Neuron (in vitro differentiated cells): ENCODE data around the gene TRAPPC3L.

Experiments
- H2AFZ ChIP-seq: one replicate; pipeline ENCODE4 v1.6.1; 2013; ENCODE audit warnings: low read depth, mild to moderate bottlenecking, inconsistent platforms, low read length, moderate library complexity
- H3K27me3 ChIP-seq: one replicate; pipeline ENCODE4 v1.6.1; 2013; ENCODE audit warnings: low read length; ENCODE audit not compliant: insufficient read depth
- H3K36me3 ChIP-seq: one replicate; pipeline ENCODE4 v1.6.1; 2013; ENCODE audit warnings: low read length; ENCODE audit not compliant: insufficient read depth
- H3K4me1 ChIP-seq: one replicate; pipeline ENCODE4 v1.6.1; 2013; ENCODE audit warnings: low read length; ENCODE audit not compliant: insufficient read depth
- H3K4me3 ChIP-seq: 2 replicates; pipeline ENCODE4 v1.5.1; 2013; ENCODE audit warnings: mild to moderate bottlenecking, low read length, moderate library complexity
- H3K9me3 ChIP-seq: one replicate; pipeline ENCODE4 v1.6.1; 2013; ENCODE audit warnings: low read length

TRAPPC3L gene

GRCh38 chr6:116547358-116547757 lies 1.9 kb upstream of the TRAPPC3L start:
- Histone ChIP-seq H3K4me3 (no peak overlapping the region), H2AFZ (no peak overlapping the region), H3K9me3 (no peaks in the 10 kb centered on the region), H3K4me1 (no peaks in the 10 kb centered on the region), H3K27me3 (no peaks in the 10 kb centered on the region), H3K36me3 (no peaks in the 10 kb centered on the region)

GRCh38 chr6:116543149-116543548 lies 2.3 kb downstream of the TRAPPC3L start:
- no peak overlapping the region for H3K4me3 ChIP-seq
- H3K4me1 ChIP-seq = no peaks in the 10 kb centered on the region
- H3K9me3 ChIP-seq = no peaks in the 10 kb centered on the region
- H3K27me3 ChIP-seq = no peaks in the 10 kb centered on the region
- no peak overlapping the region for H2AFZ ChIP-seq
- no peaks in the 10 kb centered on the region for H3K36me3 ChIP-seq

GRCh38 chr6:116542426-116542825 lies 3.1 kb downstream of the TRAPPC3L start:
- Histone ChIP-seq H3K27me3 (no peaks in the 10 kb centered on the region), H3K4me1 (no peaks in the 10 kb centered on the region), H3K9me3 (no peaks in the 10 kb centered on the region), H3K4me3 (no peak overlapping the region), H2AFZ (no peak overlapping the region), H3K36me3 (no peaks in the 10 kb centered on the region)

- no peaks in the 10 kb centered on the region for H3K36me3 ChIP-seq
- H3K27me3 ChIP-seq = no peaks in the 10 kb centered on the region
- H2AFZ ChIP-seq = no peak overlapping the region
- H3K4me1 ChIP-seq = peaks cover 2% of the 10 kb centered on the region
- H3K4me3 ChIP-seq = no peak overlapping the region
- no peaks in the 10 kb centered on the region for H3K9me3 ChIP-seq
Measured at GRCh38 chr6:116536216-116536621, 9.3 kb downstream of the TRAPPC3L start.

- Histone ChIP-seq H3K27me3 (no peaks in the 10 kb centered on the region), H3K9me3 (no peaks in the 10 kb centered on the region), H3K4me1 (peaks cover 8% of the 10 kb centered on the region), H3K36me3 (no peaks in the 10 kb centered on the region), H2AFZ (no peak overlapping the region), H3K4me3 (no peak overlapping the region)
Measured at GRCh38 chr6:116535109-116535508, 10.4 kb downstream of the TRAPPC3L start.

- no peaks in the 10 kb centered on the region for H3K36me3 ChIP-seq
- peaks cover 14% of the 10 kb centered on the region for H3K4me1 ChIP-seq
- H3K4me3 ChIP-seq = no peak overlapping the region
- peak overlapping the region; percentile 8 for H2AFZ ChIP-seq
- H3K9me3 ChIP-seq = no peaks in the 10 kb centered on the region
- H3K27me3 ChIP-seq = no peaks in the 10 kb centered on the region
Measured at GRCh38 chr6:116533233-116533957, 12.1 kb downstream of the TRAPPC3L start.

GRCh38 chr6:116531675-116532570 lies 13.6 kb downstream of the TRAPPC3L start:
- Histone ChIP-seq H3K4me1 (peaks cover 14% of the 10 kb centered on the region), H2AFZ (no peak overlapping the region), H3K4me3 (no peak overlapping the region), H3K27me3 (no peaks in the 10 kb centered on the region), H3K9me3 (no peaks in the 10 kb centered on the region), H3K36me3 (no peaks in the 10 kb centered on the region)

- Histone ChIP-seq H3K36me3 (no peaks in the 10 kb centered on the region), H3K9me3 (no peaks in the 10 kb centered on the region), H2AFZ (no peak overlapping the region), H3K27me3 (no peaks in the 10 kb centered on the region), H3K4me1 (peaks cover 14% of the 10 kb centered on the region), H3K4me3 (no peak overlapping the region)
Measured at GRCh38 chr6:116530436-116530835, 15.0 kb downstream of the TRAPPC3L start.

GRCh38 chr6:116529466-116530290 lies 15.8 kb downstream of the TRAPPC3L start:
- Histone ChIP-seq H3K9me3 (no peaks in the 10 kb centered on the region), H3K36me3 (no peaks in the 10 kb centered on the region), H3K4me1 (peaks cover 14% of the 10 kb centered on the region), H3K4me3 (no peak overlapping the region), H3K27me3 (no peaks in the 10 kb centered on the region), H2AFZ (no peak overlapping the region)

- no peaks in the 10 kb centered on the region for H3K36me3 ChIP-seq
- no peaks in the 10 kb centered on the region for H3K9me3 ChIP-seq
- H3K27me3 ChIP-seq = no peaks in the 10 kb centered on the region
- peaks cover 14% of the 10 kb centered on the region for H3K4me1 ChIP-seq
- H3K4me3 ChIP-seq = no peak overlapping the region
- no peak overlapping the region for H2AFZ ChIP-seq
Measured at GRCh38 chr6:116528780-116529179, 16.7 kb downstream of the TRAPPC3L start.

- H2AFZ ChIP-seq = no peak overlapping the region
- no peaks in the 10 kb centered on the region for H3K36me3 ChIP-seq
- peaks cover 14% of the 10 kb centered on the region for H3K4me1 ChIP-seq
- H3K9me3 ChIP-seq = no peaks in the 10 kb centered on the region
- no peaks in the 10 kb centered on the region for H3K27me3 ChIP-seq
- H3K4me3 ChIP-seq = no peak overlapping the region
Measured at GRCh38 chr6:116528133-116528532, 17.4 kb downstream of the TRAPPC3L start.

- no peak overlapping the region for H3K4me3 ChIP-seq
- no peaks in the 10 kb centered on the region for H3K9me3 ChIP-seq
- no peaks in the 10 kb centered on the region for H3K4me1 ChIP-seq
- H3K36me3 ChIP-seq = no peaks in the 10 kb centered on the region
- H2AFZ ChIP-seq = no peak overlapping the region
- no peaks in the 10 kb centered on the region for H3K27me3 ChIP-seq
Measured at GRCh38 chr6:116524236-116524635, 21.2 kb downstream of the TRAPPC3L start.

- no peaks in the 10 kb centered on the region for H3K36me3 ChIP-seq
- no peak overlapping the region for H2AFZ ChIP-seq
- no peak overlapping the region for H3K4me3 ChIP-seq
- no peaks in the 10 kb centered on the region for H3K9me3 ChIP-seq
- H3K27me3 ChIP-seq = no peaks in the 10 kb centered on the region
- no peaks in the 10 kb centered on the region for H3K4me1 ChIP-seq
Measured at GRCh38 chr6:116522896-116523295, 22.6 kb downstream of the TRAPPC3L start.
